NAMALWA (cell line): ENCODE results near the gene FAM53C.

Experiments used
- DNase-seq: peaks from one replicate; pipeline ENCODE4 v3.0.0-alpha.2; 2015; ENCODE audit warnings: low spot score

FAM53C gene

GRCh38 chr5:138391859-138392386 lies 53.9 kb downstream of the FAM53C start:
- no peak for DNase-seq
